ENCODE measurements around the gene SMYD3.

SMYD3 gene

GRCh38 chr1:245921417-245921816 is 585.7 kb downstream of the SMYD3 start:
- Histone ChIP-seq H3K79me2 (ENCODE audit: control insufficient read depth, low read length) (no peaks in the 10 kb centered on the region), H3K27me3 (ENCODE audit: control insufficient read depth, low read length) (no peaks in the 10 kb centered on the region), H3K9me3 (ENCODE audit: control insufficient read depth, insufficient read depth, low read length) (no peaks in the 10 kb centered on the region), H3K4me3 (ENCODE audit: low read length) (no peak overlapping the region), H4K20me1 (ENCODE audit: control insufficient read depth, insufficient read depth, low read depth, low read length) (no peaks in the 10 kb centered on the region), H3K36me3 (ENCODE audit: control insufficient read depth, low read length) (no peaks in the 10 kb centered on the region), H3K4me1 (ENCODE audit: control insufficient read depth, low read length) (peaks cover 5% of the 10 kb centered on the region), H3F3A (ENCODE audit: control insufficient read depth, insufficient read depth) (0 out of 2 replicates have a peak, but pooled peaks cover 3% of the 10 kb centered on the region), H3K27ac (ENCODE audit: low read depth, low read length) (no peak overlapping the region), H3K9me2 (replicated peaks; ENCODE audit: control insufficient read depth, low read length) (no peaks in the 10 kb centered on the region), H3K4me2 (ENCODE audit: low read length) (no peak overlapping the region)
- TF ChIP-seq EZH2phosphoT487 (IDR thresholded peaks at IDR 0.05; ENCODE audit: borderline replicate concordance, low read length) (no peak), CTCF (IDR thresholded peaks at IDR 0.05; ENCODE audit: low read depth, low read length, poor library complexity, severe bottlenecking) (no peak)

GRCh38 chr1:245917403-245917802 is 589.7 kb downstream of the SMYD3 start:
- Histone ChIP-seq H3K27me3 (ENCODE audit: control insufficient read depth, low read length) (no peaks in the 10 kb centered on the region), H3K4me2 (ENCODE audit: low read length) (no peak overlapping the region), H3F3A (ENCODE audit: control insufficient read depth, insufficient read depth) (0 out of 2 replicates have a peak, but pooled peaks cover 3% of the 10 kb centered on the region), H3K36me3 (ENCODE audit: control insufficient read depth, low read length) (no peaks in the 10 kb centered on the region; the same call in none of the 2 replicates), H4K20me1 (ENCODE audit: control insufficient read depth, insufficient read depth, low read depth, low read length) (no peaks in the 10 kb centered on the region), H3K4me3 (ENCODE audit: low read length) (no peak overlapping the region), H3K79me2 (ENCODE audit: control insufficient read depth, low read length) (no peaks in the 10 kb centered on the region), H3K9me2 (replicated peaks; ENCODE audit: control insufficient read depth, low read length) (no peaks in the 10 kb centered on the region), H3K9me3 (ENCODE audit: control insufficient read depth, insufficient read depth, low read length) (no peaks in the 10 kb centered on the region), H3K27ac (ENCODE audit: low read depth, low read length) (no peak overlapping the region), H3K4me1 (ENCODE audit: control insufficient read depth, low read length) (peaks cover 5% of the 10 kb centered on the region)
- no peak for TF ChIP-seq CTCF (IDR thresholded peaks at IDR 0.05; ENCODE audit: low read depth, low read length, poor library complexity, severe bottlenecking)

- H3K4me2 ChIP-seq (ENCODE audit: low read length) = no peak overlapping the region
- H3K4me3 ChIP-seq (ENCODE audit: low read length) = no peak overlapping the region
- H3K79me2 ChIP-seq (ENCODE audit: control insufficient read depth, low read length) = no peaks in the 10 kb centered on the region
- H3K9me3 ChIP-seq (ENCODE audit: control insufficient read depth, insufficient read depth, low read length) = no peaks in the 10 kb centered on the region
- no peaks in the 10 kb centered on the region for H3K9me2 ChIP-seq (replicated peaks; ENCODE audit: control insufficient read depth, low read length)
- peaks cover 5% of the 10 kb centered on the region for H3K4me1 ChIP-seq (ENCODE audit: control insufficient read depth, low read length)
- H4K20me1 ChIP-seq (ENCODE audit: control insufficient read depth, insufficient read depth, low read depth, low read length) = no peaks in the 10 kb centered on the region
- no peaks in the 10 kb centered on the region for H3F3A ChIP-seq (ENCODE audit: control insufficient read depth, insufficient read depth)
- H3K36me3 ChIP-seq (ENCODE audit: control insufficient read depth, low read length) = no peaks in the 10 kb centered on the region; the same call in none of the 2 replicates
- TF ChIP-seq CTCF (IDR thresholded peaks at IDR 0.05; ENCODE audit: low read depth, low read length, poor library complexity, severe bottlenecking) (no peak), EZH2phosphoT487 (IDR thresholded peaks at IDR 0.05; ENCODE audit: borderline replicate concordance, low read length) (no peak)
- H3K27ac ChIP-seq (ENCODE audit: low read depth, low read length) = no peak overlapping the region
- H3K27me3 ChIP-seq (ENCODE audit: control insufficient read depth, low read length) = no peaks in the 10 kb centered on the region
Observed at GRCh38 chr1:245915841-245916240, 591.2 kb downstream of the SMYD3 start.

Data from DOHH2 (cell line).